Mesenchymal stem cell (in vitro differentiated cells and primary cell): ENCODE results near the gene KAT2A.

Experiments
- DNase-seq: peaks from one replicate; pipeline ENCODE4 v3.0.0-alpha.2; 2013
- H2AFZ ChIP-seq: one replicate; pipeline ENCODE4 v1.6.1; 2013; ENCODE audit warnings: low read depth, mild to moderate bottlenecking, control low read depth, inconsistent platforms, low read length, moderate library complexity
- H2AK5ac ChIP-seq: 2 replicates; pipeline ENCODE4 v1.6.1; 2013; ENCODE audit warnings: low read length, moderate library complexity, mild to moderate bottlenecking, inconsistent platforms; ENCODE audit not compliant: severe bottlenecking
- H2BK120ac ChIP-seq: one replicate; pipeline ENCODE4 v1.6.1; 2013; ENCODE audit warnings: low read depth, mild to moderate bottlenecking, inconsistent platforms, low read length, moderate library complexity
- H2BK12ac ChIP-seq, 2 experiments: one replicate each; pipeline ENCODE4 v1.6.1; 2013; ENCODE audit warnings: inconsistent platforms in 2 of 2, low read length in 2 of 2, mild to moderate bottlenecking in 2 of 2, moderate library complexity in 2 of 2, control low read depth in 1 of 2
- H2BK15ac ChIP-seq: one replicate; pipeline ENCODE4 v1.6.1; 2013; ENCODE audit warnings: mild to moderate bottlenecking, low read depth, inconsistent platforms; ENCODE audit not compliant: poor library complexity, severe bottlenecking
- H2BK5ac ChIP-seq: 2 replicates; pipeline ENCODE4 v1.6.1; 2013; ENCODE audit warnings: low read depth, mild to moderate bottlenecking, low read length, control low read depth, inconsistent platforms; ENCODE audit not compliant: poor library complexity, severe bottlenecking
- H3K14ac ChIP-seq, 2 experiments: one replicate each; pipeline ENCODE4 v1.6.1; 2013; ENCODE audit warnings: inconsistent platforms in 2 of 2, low read length in 2 of 2, control low read depth in 1 of 2, mild to moderate bottlenecking in 1 of 2, moderate library complexity in 1 of 2
- H3K18ac ChIP-seq, 2 experiments: one replicate each; pipeline ENCODE4 v1.6.1; 2013; ENCODE audit warnings: inconsistent platforms in 2 of 2, low read length in 2 of 2, control low read depth in 1 of 2, low read depth in 1 of 2, mild to moderate bottlenecking in 1 of 2
- H3K23ac ChIP-seq, 2 experiments: one replicate each; pipeline ENCODE4 v1.6.1; 2013; ENCODE audit warnings: inconsistent platforms in 2 of 2, low read length in 2 of 2, mild to moderate bottlenecking in 2 of 2, moderate library complexity in 2 of 2, control low read depth in 1 of 2
- H3K27ac ChIP-seq: 2 replicates; pipeline ENCODE4 v1.5.1; 2013; ENCODE audit warnings: mild to moderate bottlenecking, moderate library complexity, low read length, control low read depth, inconsistent platforms; ENCODE audit not compliant: poor library complexity, severe bottlenecking
- H3K27me3 ChIP-seq, 2 experiments: 2 replicates each; pipeline versions ENCODE4 v1.6.1 to v1.7.0; 2013; ENCODE audit warnings: low read length in 2 of 2, mild to moderate bottlenecking in 2 of 2, moderate library complexity in 2 of 2, control low read depth in 1 of 2, inconsistent platforms in 1 of 2; ENCODE audit not compliant: control insufficient read depth in 1 of 2, insufficient read depth in 1 of 2
- H3K36me3 ChIP-seq, 2 experiments: 2 replicates each; pipeline versions ENCODE4 v1.6.1 to v1.7.0; 2013; ENCODE audit warnings: low read length in 2 of 2, control low read depth in 1 of 2, inconsistent platforms in 1 of 2, low read depth in 1 of 2, mild to moderate bottlenecking in 1 of 2; ENCODE audit not compliant: insufficient read depth in 2 of 2, control insufficient read depth in 1 of 2
- H3K4ac ChIP-seq, 2 experiments: one replicate each; pipeline ENCODE4 v1.6.1; 2013; ENCODE audit warnings: inconsistent platforms in 2 of 2, low read length in 2 of 2, mild to moderate bottlenecking in 2 of 2, moderate library complexity in 2 of 2, control low read depth in 1 of 2, low read depth in 1 of 2
- H3K4me1 ChIP-seq: 2 replicates; pipeline ENCODE4 v1.6.1; 2013; ENCODE audit warnings: low read depth, low read length, control low read depth; ENCODE audit not compliant: control insufficient read depth, insufficient read depth
- H3K4me2 ChIP-seq: 2 replicates; pipeline ENCODE4 v1.6.1; 2013; ENCODE audit warnings: low read length, mild to moderate bottlenecking, inconsistent platforms; ENCODE audit not compliant: poor library complexity, severe bottlenecking
- H3K4me3 ChIP-seq, 2 experiments: 2 replicates each; pipeline versions ENCODE4 v1.5.1 to v1.7.0; 2013; ENCODE audit warnings: low read length in 2 of 2, mild to moderate bottlenecking in 2 of 2, control low read depth in 1 of 2, low read depth in 1 of 2; ENCODE audit not compliant: insufficient read depth in 1 of 2
- H3K79me1 ChIP-seq: replicated peaks from 2 replicates; pipeline ENCODE4 v1.6.1; 2013; ENCODE audit warnings: mild to moderate bottlenecking, control low read depth, low read length, inconsistent platforms; ENCODE audit not compliant: poor library complexity, severe bottlenecking
- H3K9ac ChIP-seq: 2 replicates; pipeline ENCODE4 v1.7.0; 2013; ENCODE audit warnings: mild to moderate bottlenecking, low read length, moderate library complexity
- H3K9me3 ChIP-seq: 2 replicates; pipeline ENCODE4 v1.7.0; 2013; ENCODE audit warnings: mild to moderate bottlenecking, low read length; ENCODE audit not compliant: control insufficient read depth
- H4K8ac ChIP-seq: one replicate; pipeline ENCODE4 v1.6.1; 2013; ENCODE audit warnings: inconsistent platforms, mild to moderate bottlenecking, low read length, moderate library complexity
- H4K91ac ChIP-seq: one replicate; pipeline ENCODE4 v1.6.1; 2013; ENCODE audit warnings: mild to moderate bottlenecking, low read length, inconsistent platforms
- WGBS: methylation state at CpG from one replicate; pipeline ENCODE4 v1.1.7; 2013; ENCODE audit warnings: mixed read lengths; 5-methylcytosine and 5-hydroxymethylcytosine counted together

The KAT2A gene

DNA sequence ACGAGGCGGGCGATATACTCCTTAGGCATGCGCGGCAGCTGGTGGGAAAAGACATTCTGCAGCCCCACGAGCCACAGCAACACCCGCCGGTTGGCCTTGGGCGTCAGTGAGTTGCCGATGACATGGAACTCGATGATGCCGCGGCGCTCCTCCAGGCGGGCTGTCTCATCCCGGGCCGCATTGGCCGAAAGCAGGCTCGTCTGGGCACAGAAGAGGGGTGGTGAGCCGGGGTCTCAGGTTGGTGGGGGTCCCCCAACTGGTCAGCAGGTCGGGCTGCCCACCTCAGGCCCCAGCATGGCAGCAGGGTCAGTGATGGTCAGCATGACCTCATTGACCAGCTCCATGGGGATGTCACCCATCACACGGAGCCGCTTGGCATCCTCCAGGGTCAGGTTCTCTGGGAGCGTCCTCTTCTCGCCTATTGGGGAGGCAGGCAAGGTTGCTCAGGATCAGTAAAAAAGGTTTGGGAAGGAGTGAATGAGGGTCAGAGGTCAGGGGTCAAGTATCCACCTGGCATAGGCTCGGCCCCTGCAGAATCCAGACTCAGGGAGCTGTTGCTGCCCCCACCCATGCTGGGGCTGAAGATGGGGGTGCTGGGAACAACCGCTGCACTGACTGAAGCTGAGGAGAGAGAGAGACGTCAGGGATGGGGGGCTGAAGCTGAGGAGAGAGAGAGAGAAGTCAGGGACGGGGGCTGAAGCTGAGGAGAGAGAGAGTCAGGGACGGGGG lies 3.6 kb downstream of the KAT2A start:
- H3K27ac ChIP-seq: no peak overlapping the region
- no peak overlapping the region for H3K9ac ChIP-seq
- no peak overlapping the region for H3K18ac ChIP-seq
- H3K36me3 ChIP-seq: peaks cover 42 to 73% of the 10 kb centered on the region in 2 experiments
- H3K4me2 ChIP-seq: no peak overlapping the region
- H2BK120ac ChIP-seq: no peak overlapping the region
- H2BK5ac ChIP-seq: no peak overlapping the region
- H4K8ac ChIP-seq: no peak overlapping the region
- no peaks in the 10 kb centered on the region for H3K9me3 ChIP-seq
- H3K79me1 ChIP-seq: peaks cover 9% of the 10 kb centered on the region
- no peak overlapping the region for H3K14ac ChIP-seq
- no peak overlapping the region for H2BK15ac ChIP-seq
- no peak for DNase-seq
- H2AFZ ChIP-seq: no peak overlapping the region
- H3K27me3 ChIP-seq: no peaks in the 10 kb centered on the region
- H3K4ac ChIP-seq: no peak overlapping the region
- 94% methylated on average over 30 of the region's 30 CpGs for WGBS
- H2AK5ac ChIP-seq: no peak overlapping the region
- H2BK12ac ChIP-seq: no peak overlapping the region
- H3K4me1 ChIP-seq: peaks cover 11% of the 10 kb centered on the region
- H4K91ac ChIP-seq: peak overlapping the region; percentile 11
- no peak overlapping the region for H3K23ac ChIP-seq
- H3K4me3 ChIP-seq: no peak overlapping the region

DNA sequence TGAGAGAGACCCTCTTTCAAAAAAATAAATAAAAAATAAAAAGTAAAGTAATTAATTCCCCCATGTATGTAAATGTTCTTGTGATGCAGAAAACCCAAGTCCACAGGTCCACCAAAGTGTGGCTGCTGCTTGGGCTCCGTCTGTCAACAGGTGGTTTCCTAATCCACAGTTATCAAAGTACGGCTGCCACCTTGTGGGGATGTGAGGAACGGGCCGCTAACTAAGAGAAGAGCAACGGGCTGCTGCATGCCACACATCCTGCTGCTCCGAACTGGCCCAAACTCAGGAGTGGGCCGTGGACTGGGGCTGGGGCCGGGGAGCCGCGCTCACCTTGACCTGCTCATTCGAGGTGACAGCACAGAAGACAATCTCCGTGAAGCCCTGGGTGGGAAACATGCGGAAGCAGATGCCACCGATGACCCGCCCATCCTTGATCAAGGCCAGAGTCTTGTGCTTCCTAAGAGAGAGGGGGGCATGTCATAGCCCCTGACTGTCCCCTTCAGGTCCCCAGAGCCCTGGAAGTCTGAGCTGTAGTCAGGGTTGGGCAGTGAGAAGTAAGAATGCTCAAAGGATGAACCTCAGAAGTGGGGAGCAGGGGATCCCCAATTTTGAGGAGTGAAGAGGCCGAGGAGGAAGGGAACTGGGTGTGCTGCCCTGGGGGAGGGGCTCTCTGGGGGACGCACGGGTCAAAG lies 4.3 kb downstream of the KAT2A start:
- Histone ChIP-seq H3K4me1 (peaks cover 13% of the 10 kb centered on the region), H3K79me1 (peaks cover 9% of the 10 kb centered on the region), H3K27me3 (no peaks in the 10 kb centered on the region), H3K4me2 (no peak overlapping the region), H4K91ac (no peak overlapping the region), H3K18ac (no peak overlapping the region), H2BK120ac (no peak overlapping the region), H3K9me3 (no peaks in the 10 kb centered on the region), H2BK15ac (no peak overlapping the region), H3K4me3 (no peak overlapping the region), H3K27ac (no peak overlapping the region), H3K4ac (no peak overlapping the region), H3K36me3 (peaks cover 42 to 67% of the 10 kb centered on the region in 2 experiments), H2AFZ (no peak overlapping the region), H3K9ac (no peak overlapping the region), H2AK5ac (no peak overlapping the region), H4K8ac (no peak overlapping the region), H2BK5ac (no peak overlapping the region), H2BK12ac (no peak overlapping the region), H3K23ac (no peak overlapping the region), H3K14ac (no peak overlapping the region)
- WGBS: 60% methylated on average over 18 of the region's 18 CpGs
- DNase-seq: peak; percentile 83

DNA sequence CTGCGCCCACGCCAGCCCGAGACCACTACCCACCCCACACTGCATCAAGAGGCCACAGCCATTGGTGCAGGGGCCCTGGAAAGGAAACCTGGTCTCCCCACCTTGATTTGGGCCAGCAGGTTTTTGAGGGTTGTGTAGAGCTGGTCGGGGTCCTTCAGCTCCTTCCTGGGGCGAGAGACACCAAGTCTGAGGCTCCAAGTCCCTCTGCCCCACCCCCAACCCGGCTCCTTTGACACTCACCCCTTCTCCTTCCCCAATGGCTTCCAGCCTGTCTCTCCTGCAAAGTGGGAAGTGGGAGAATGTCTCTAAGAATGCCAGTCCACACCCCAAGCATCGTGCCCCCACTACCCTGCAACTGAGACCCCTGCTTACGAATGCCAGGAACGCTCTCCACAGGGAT lies 7.0 kb downstream of the KAT2A start:
- Histone ChIP-seq H4K8ac (no peak overlapping the region), H2BK5ac (no peak overlapping the region), H3K4me1 (peaks cover 9% of the 10 kb centered on the region), H2AFZ (no peak overlapping the region), H3K27me3 (no peaks in the 10 kb centered on the region), H3K4ac (no peak overlapping the region), H3K18ac (no peak overlapping the region), H2BK12ac (no peak overlapping the region), H2AK5ac (no peak overlapping the region), H3K4me3 (no peak overlapping the region), H3K9ac (no peak overlapping the region), H3K79me1 (peaks cover under 1% of the 10 kb centered on the region), H2BK15ac (peak overlapping the region; percentile 1), H3K36me3 (peaks cover 46 to 59% of the 10 kb centered on the region in 2 experiments), H3K4me2 (no peak overlapping the region), H4K91ac (no peak overlapping the region), H2BK120ac (no peak overlapping the region), H3K14ac (no peak overlapping the region), H3K27ac (no peak overlapping the region), H3K23ac (no peak overlapping the region), H3K9me3 (no peaks in the 10 kb centered on the region)
- no peak for DNase-seq
- 90% methylated on average over 3 of the region's 9 CpGs for WGBS

DNA sequence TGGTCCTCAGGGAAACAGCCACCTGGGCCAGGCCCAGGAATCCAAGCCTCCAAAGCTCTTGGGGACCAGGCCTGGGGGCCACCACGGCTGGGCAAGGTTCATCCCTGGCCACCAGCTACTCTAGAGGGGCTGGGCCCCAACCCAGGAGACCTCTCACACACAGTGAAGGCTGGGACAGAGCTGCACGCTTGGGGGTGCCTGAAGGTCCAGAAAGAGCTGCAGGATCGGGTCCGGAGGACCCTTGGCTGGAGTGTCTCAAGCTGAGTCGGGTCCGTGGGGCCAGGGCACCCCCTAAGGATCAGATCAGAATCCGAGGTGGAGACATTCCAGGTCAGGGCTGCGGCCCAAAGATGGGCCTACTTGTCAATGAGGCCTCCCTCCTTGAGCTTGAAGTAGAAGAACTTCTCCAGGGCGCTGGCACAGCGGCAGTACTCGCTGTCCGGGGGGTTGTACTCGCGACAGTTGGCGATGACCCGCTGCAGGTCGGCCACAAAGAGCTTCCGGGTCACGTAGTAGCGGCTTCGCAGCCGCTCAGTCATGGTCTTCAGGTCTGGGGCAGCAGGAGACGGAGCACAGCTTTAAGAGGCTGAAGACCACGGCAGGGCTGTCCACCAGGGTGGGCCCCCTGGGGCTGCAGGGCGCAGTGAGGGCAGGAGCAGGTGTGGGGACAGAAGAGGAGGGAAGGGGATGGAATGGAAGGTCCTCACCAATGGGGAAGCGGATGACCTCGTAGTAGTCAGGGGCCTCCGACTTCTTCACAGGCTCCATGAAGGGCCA lies 7.7 kb downstream of the KAT2A start:
- Histone ChIP-seq H3K14ac (no peak overlapping the region), H3K18ac (no peak overlapping the region), H3K4me2 (no peak overlapping the region), H3K4ac (no peak overlapping the region), H3K36me3 (peaks cover 46 to 56% of the 10 kb centered on the region in 2 experiments), H2BK12ac (peak overlapping the region in 1 of 2 experiments; percentile 10), H2BK5ac (no peak overlapping the region), H3K23ac (no peak overlapping the region), H3K9ac (peak overlapping the region; percentile 99), H2AFZ (no peak overlapping the region), H2AK5ac (no peak overlapping the region), H3K9me3 (no peaks in the 10 kb centered on the region), H3K4me3 (peak overlapping the region in 1 of 2 experiments; percentile 92), H4K91ac (peak overlapping the region; percentile 16), H3K4me1 (peaks cover 10% of the 10 kb centered on the region), H2BK120ac (no peak overlapping the region), H2BK15ac (peak overlapping the region; percentile 37), H4K8ac (no peak overlapping the region), H3K27ac (no peak overlapping the region), H3K27me3 (no peaks in the 10 kb centered on the region), H3K79me1 (no peaks in the 10 kb centered on the region)
- 95% methylated on average over 28 of the region's 28 CpGs for WGBS
- DNase-seq: no peak
